ENCODE data around the gene GRM4.

The GRM4 gene

GRCh38 chr6:34150766-34151165 lies 4.9 kb upstream of the GRM4 start:
- H3K9me3 ChIP-seq = no peaks in the 10 kb centered on the region
- H3K27ac ChIP-seq = no peak overlapping the region
- peaks cover 0 to 3% of the 10 kb centered on the region in 2 experiments for H3K4me1 ChIP-seq (ENCODE audit: control insufficient read depth in 1 of 2, insufficient read depth in 1 of 2, low read depth in 1 of 2, low read length in 1 of 2)
- no peak overlapping the region for H3K4me3 ChIP-seq (ENCODE audit: low read depth in 1 of 2, low read length in 1 of 2)
- H3K27me3 ChIP-seq = peaks cover 100% of the 10 kb centered on the region
- no peak for TF ChIP-seq CTCF (IDR thresholded peaks at IDR 0.05)
- H3K36me3 ChIP-seq = no peaks in the 10 kb centered on the region

GRCh38 chr6:34149831-34150400 lies 4.0 kb upstream of the GRM4 start:
- Histone ChIP-seq H3K27me3 (peaks cover 100% of the 10 kb centered on the region), H3K36me3 (no peaks in the 10 kb centered on the region), H3K4me3 (ENCODE audit: low read depth in 1 of 2, low read length in 1 of 2) (no peak overlapping the region), H3K4me1 (ENCODE audit: control insufficient read depth in 1 of 2, insufficient read depth in 1 of 2, low read depth in 1 of 2, low read length in 1 of 2) (peaks cover 0 to 3% of the 10 kb centered on the region in 2 experiments), H3K27ac (no peak overlapping the region), H3K9me3 (no peaks in the 10 kb centered on the region)
- no peak for TF ChIP-seq CTCF (IDR thresholded peaks at IDR 0.05)

GRCh38 chr6:34149452-34149810 lies 3.5 kb upstream of the GRM4 start:
- Histone ChIP-seq H3K9me3 (no peaks in the 10 kb centered on the region), H3K4me1 (ENCODE audit: control insufficient read depth in 1 of 2, insufficient read depth in 1 of 2, low read depth in 1 of 2, low read length in 1 of 2) (no peaks in the 10 kb centered on the region), H3K27ac (no peak overlapping the region), H3K27me3 (peaks cover 100% of the 10 kb centered on the region), H3K36me3 (no peaks in the 10 kb centered on the region), H3K4me3 (ENCODE audit: low read depth in 1 of 2, low read length in 1 of 2) (no peak overlapping the region)
- no peak for TF ChIP-seq CTCF (IDR thresholded peaks at IDR 0.05)

- Histone ChIP-seq H3K27me3 (peaks cover 100% of the 10 kb centered on the region), H3K36me3 (no peaks in the 10 kb centered on the region), H3K4me3 (ENCODE audit: low read depth in 1 of 2, low read length in 1 of 2) (no peak overlapping the region), H3K4me1 (ENCODE audit: control insufficient read depth in 1 of 2, insufficient read depth in 1 of 2, low read depth in 1 of 2, low read length in 1 of 2) (no peaks in the 10 kb centered on the region), H3K9me3 (no peaks in the 10 kb centered on the region), H3K27ac (no peak overlapping the region)
- no peak for TF ChIP-seq CTCF (IDR thresholded peaks at IDR 0.05)
These were observed 3.0 kb upstream of the GRM4 start for GRCh38 chr6:34148631-34149451.

- no peaks in the 10 kb centered on the region for H3K36me3 ChIP-seq
- no peak overlapping the region for H3K4me3 ChIP-seq (ENCODE audit: low read depth in 1 of 2, low read length in 1 of 2)
- no peaks in the 10 kb centered on the region for H3K9me3 ChIP-seq
- no peaks in the 10 kb centered on the region for H3K4me1 ChIP-seq (ENCODE audit: control insufficient read depth in 1 of 2, insufficient read depth in 1 of 2, low read depth in 1 of 2, low read length in 1 of 2)
- no peak for TF ChIP-seq CTCF (IDR thresholded peaks at IDR 0.05)
- H3K27ac ChIP-seq = no peak overlapping the region
- H3K27me3 ChIP-seq = peaks cover 100% of the 10 kb centered on the region
These were observed 2.2 kb upstream of the GRM4 start for GRCh38 chr6:34147906-34148630.

Measured in neutrophil (primary cell).